Measurements from ENCODE around the gene MLLT6. TPM values are rescaled to one million over a fixed set of nuclear protein-coding genes. Genes with fewer than 3 reads are reported as not detected.

The MLLT6 gene
- total and polyA plus RNA-seq, 8 donors, result 51.3 to 181 (median 68.7) TPM

DNA sequence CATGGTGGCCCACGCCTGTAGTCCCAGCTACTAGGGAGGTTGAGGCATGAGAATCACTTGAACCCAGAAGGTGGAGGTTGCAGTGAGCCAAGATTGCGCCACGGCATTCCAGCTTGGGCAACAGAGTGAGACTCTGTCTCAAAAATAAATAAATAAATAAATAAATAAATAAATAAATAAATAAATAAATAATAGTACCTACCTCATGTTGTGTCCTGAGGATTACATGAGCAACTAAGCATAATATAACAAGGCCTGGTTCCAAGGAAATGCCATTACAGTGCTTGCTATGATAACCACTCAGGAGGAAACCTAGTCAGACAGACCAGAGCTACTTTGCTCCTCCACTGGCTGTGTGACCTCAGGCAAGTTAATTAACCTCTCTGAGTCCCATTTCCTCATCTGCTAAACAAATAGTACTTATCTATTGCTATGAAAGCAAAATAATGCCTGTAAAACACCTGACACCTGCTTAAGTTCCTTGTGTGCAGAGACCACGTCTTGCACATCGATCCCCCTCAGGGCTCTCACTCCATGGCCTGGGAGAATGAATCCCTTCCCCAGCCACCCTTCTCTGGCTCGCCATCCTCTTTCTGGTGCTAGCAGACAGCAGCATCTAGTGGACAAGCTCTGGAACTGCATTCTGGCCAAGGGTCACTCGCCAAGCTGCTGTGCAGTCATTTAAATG is 37.8 kb upstream of the MLLT6 start:
- peak; percentile 51 to 81 (median 70) for DNase-seq
- TF ChIP-seq, protein P1, sequence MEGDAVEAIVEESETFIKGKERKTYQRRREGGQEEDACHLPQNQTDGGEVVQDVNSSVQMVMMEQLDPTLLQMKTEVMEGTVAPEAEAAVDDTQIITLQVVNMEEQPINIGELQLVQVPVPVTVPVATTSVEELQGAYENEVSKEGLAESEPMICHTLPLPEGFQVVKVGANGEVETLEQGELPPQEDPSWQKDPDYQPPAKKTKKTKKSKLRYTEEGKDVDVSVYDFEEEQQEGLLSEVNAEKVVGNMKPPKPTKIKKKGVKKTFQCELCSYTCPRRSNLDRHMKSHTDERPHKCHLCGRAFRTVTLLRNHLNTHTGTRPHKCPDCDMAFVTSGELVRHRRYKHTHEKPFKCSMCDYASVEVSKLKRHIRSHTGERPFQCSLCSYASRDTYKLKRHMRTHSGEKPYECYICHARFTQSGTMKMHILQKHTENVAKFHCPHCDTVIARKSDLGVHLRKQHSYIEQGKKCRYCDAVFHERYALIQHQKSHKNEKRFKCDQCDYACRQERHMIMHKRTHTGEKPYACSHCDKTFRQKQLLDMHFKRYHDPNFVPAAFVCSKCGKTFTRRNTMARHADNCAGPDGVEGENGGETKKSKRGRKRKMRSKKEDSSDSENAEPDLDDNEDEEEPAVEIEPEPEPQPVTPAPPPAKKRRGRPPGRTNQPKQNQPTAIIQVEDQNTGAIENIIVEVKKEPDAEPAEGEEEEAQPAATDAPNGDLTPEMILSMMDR (IDR thresholded peaks at IDR 0.05), result peak; percentile 94 to 98 (median 96)
- ATAC-seq, result peak; percentile 70 to 91 (median 88)
- no peak overlapping the region for H3K27ac ChIP-seq
- no peaks in the 10 kb centered on the region for H3K27me3 ChIP-seq
- no peak overlapping the region for H3K4me3 ChIP-seq
- intact Hi-C loops (cut with DNase I), result loop anchor here in 2 of 3 donors (10.0 kb wide), 2 partner anchors 102 to 172 kb away; no protein-coding TSS in a partner anchor
- no peaks in the 10 kb centered on the region for H3K36me3 ChIP-seq
- H3K9me3 ChIP-seq, result no peaks in the 10 kb centered on the region
- no peaks in the 10 kb centered on the region for H3K4me1 ChIP-seq
- no peak for FAIRE-seq
- WGBS, 2 donors, result 29% methylated on average over 7 of the region's 7 CpGs

DNA sequence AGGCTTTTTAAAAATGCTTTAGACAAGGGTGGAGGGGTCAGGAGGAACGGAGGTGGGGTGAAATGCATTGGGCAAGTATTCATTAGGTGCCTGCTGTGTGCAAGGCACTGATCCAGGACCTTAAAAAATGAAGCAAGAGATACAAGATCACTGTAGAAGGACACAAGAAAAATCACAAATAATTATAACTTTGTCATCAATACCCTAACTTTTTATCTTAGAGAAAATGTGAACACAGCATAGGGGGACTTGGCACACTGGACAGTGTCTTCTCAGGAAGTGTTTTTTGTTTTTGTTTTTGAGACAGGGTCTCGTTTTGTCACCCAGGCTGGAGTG is 37.3 kb upstream of the MLLT6 start:
- H3K9me3 ChIP-seq, result no peaks in the 10 kb centered on the region
- TF ChIP-seq, protein P1 (IDR thresholded peaks at IDR 0.05), result no peak
- DNase-seq (no peak), ATAC-seq (no peak), FAIRE-seq (no peak)
- H3K27ac ChIP-seq, result no peak overlapping the region
- intact Hi-C loops (cut with DNase I), result loop anchor here in 2 of 3 donors (10.0 kb wide), 2 partner anchors 103 to 173 kb away; no protein-coding TSS in a partner anchor
- H3K4me3 ChIP-seq, result no peak overlapping the region
- H3K36me3 ChIP-seq, result no peaks in the 10 kb centered on the region
- no peaks in the 10 kb centered on the region for H3K27me3 ChIP-seq
- H3K4me1 ChIP-seq, result no peaks in the 10 kb centered on the region
- 21 to 27% methylated on average over 2 of the region's 2 CpGs for WGBS, 2 donors

- FAIRE-seq (no peak), ATAC-seq (no peak), DNase-seq (no peak)
- 20% methylated on average over 6 of the region's 6 CpGs for WGBS, 2 donors
- Histone ChIP-seq H3K9me3 (no peaks in the 10 kb centered on the region), H3K27ac (no peak overlapping the region), H3K4me1 (peaks cover 0 to 4% (median 0%) of the 10 kb centered on the region in 3 donors), H3K4me3 (no peak overlapping the region), H3K27me3 (no peaks in the 10 kb centered on the region), H3K36me3 (no peaks in the 10 kb centered on the region)
- TF ChIP-seq, protein P1 (IDR thresholded peaks at IDR 0.05), result no peak
- intact Hi-C loops (cut with DNase I), result loop anchor here in 2 of 3 donors (10.0 kb wide), 2 partner anchors 105 to 175 kb away; no protein-coding TSS in a partner anchor
Observed at GRCh38 chr17:38669520-38669919, 35.6 kb upstream of the MLLT6 start.

DNA sequence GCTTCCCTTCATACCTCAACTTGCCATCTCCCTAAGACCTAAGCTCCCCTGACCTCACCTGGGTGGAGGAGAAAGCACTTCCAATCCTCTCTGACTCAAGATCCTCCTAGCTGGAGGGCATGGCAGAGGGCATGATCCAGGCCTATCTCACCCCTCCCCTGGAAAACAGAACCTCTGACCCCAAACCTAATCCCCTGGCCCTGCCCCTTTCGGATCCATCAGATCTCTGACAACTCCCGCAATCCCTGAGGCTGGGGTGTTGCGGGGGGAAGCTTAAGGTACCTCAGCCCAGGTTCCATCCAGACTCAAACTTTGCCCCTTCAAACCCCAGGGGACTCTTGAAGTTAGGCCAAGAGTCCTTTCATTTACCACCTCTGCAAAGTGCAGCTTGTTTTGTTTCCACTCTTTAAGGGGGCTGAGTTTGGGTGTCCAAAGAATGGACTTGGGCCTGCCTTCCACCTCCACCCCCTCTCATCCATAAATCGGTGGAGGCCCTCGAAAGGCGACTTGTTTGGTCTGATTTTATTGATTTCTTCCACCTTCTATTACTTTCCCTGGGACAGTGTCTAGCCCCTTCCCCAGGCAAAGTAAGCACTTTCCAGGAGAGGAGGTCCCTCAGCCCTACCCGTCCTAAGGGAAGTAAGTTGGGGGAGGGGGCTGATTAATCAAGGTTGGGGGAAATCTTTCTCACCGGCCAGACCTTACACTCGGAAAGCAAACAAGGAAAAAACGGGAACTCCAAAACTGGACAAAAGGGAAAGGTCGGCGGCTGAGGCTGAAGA is 32.9 kb upstream of the MLLT6 start:
- ATAC-seq (no peak), FAIRE-seq (no peak), DNase-seq (no peak)
- Histone ChIP-seq H3K27ac (no peak overlapping the region), H3K27me3 (no peaks in the 10 kb centered on the region), H3K4me3 (no peak overlapping the region), H3K4me1 (peaks cover 0 to 4% (median under 1%) of the 10 kb centered on the region in 3 donors), H3K36me3 (no peaks in the 10 kb centered on the region), H3K9me3 (no peaks in the 10 kb centered on the region)
- TF ChIP-seq, protein P1 (IDR thresholded peaks at IDR 0.05), result no peak
- WGBS, 2 donors, result 79 to 84% methylated on average over 12 of the region's 12 CpGs
- intact Hi-C loops (cut with DNase I), result no loop called here

All from pancreas (tissue), 10 donors.